HG02759 (cell line): Measurements from ENCODE around the gene SLC36A3.
"Not testable (repeated sequence)": the region's sequence is repeated elsewhere in the genome, so short reads cannot be mapped to it uniquely, and the experiment has no call there.

Source experiments
- ATAC-seq: cut with Tn5 transposase; IDR thresholded peaks from one replicate; pipeline ENCODE4 v1.9.1; 2021; ENCODE audit warnings: mild to moderate bottlenecking, moderate library complexity; ENCODE audit not compliant: unreplicated experiment

SLC36A3 gene

GRCh38 chr5:151240268-151240835 lies 63.2 kb downstream of the SLC36A3 start:
- ATAC-seq, result not testable (repeated sequence)

- no peak for ATAC-seq
Measured at GRCh38 chr5:151239237-151239861, 64.2 kb downstream of the SLC36A3 start.

- peak; percentile 43 for ATAC-seq
Measured at GRCh38 chr5:151238303-151238741, 65.2 kb downstream of the SLC36A3 start.

GRCh38 chr5:151237685-151238084 lies 65.9 kb downstream of the SLC36A3 start:
- ATAC-seq, result no peak

- ATAC-seq, result no peak
Measured at GRCh38 chr5:151236888-151237287, 66.7 kb downstream of the SLC36A3 start.

- not testable (repeated sequence) for ATAC-seq
Measured at GRCh38 chr5:151235239-151235571, 68.4 kb downstream of the SLC36A3 start.

GRCh38 chr5:151234476-151235238 lies 68.9 kb downstream of the SLC36A3 start:
- ATAC-seq, result peak; percentile 71

- peak; percentile 55 for ATAC-seq
Measured at GRCh38 chr5:151233616-151234085, 69.9 kb downstream of the SLC36A3 start.

GRCh38 chr5:151231359-151231758 lies 72.2 kb downstream of the SLC36A3 start:
- ATAC-seq, result no peak

- no peak for ATAC-seq
Measured at GRCh38 chr5:151230048-151230680, 73.4 kb downstream of the SLC36A3 start.

GRCh38 chr5:151228986-151229385 lies 74.6 kb downstream of the SLC36A3 start:
- no peak for ATAC-seq

- ATAC-seq, result no peak
Measured at GRCh38 chr5:151227918-151228447, 75.6 kb downstream of the SLC36A3 start.
